ENCODE results near the gene NR5A2.

The NR5A2 gene

GRCh38 chr1:200215350-200215749, 187.8 kb downstream of the NR5A2 start:
- Histone ChIP-seq H3K9me3 (ENCODE audit: control insufficient read depth, insufficient read depth, low read length) (no peaks in the 10 kb centered on the region), H3K4me1 (ENCODE audit: insufficient read depth, low read length) (no peaks in the 10 kb centered on the region), H3K36me3 (ENCODE audit: insufficient read depth, low read length) (no peaks in the 10 kb centered on the region), H3K9ac (ENCODE audit: low read depth, low read length) (no peak overlapping the region)

GRCh38 chr1:200217703-200218102, 190.2 kb downstream of the NR5A2 start:
- Histone ChIP-seq H3K9me3 (ENCODE audit: control insufficient read depth, insufficient read depth, low read length) (no peaks in the 10 kb centered on the region), H3K4me1 (ENCODE audit: insufficient read depth, low read length) (no peaks in the 10 kb centered on the region), H3K36me3 (ENCODE audit: insufficient read depth, low read length) (no peaks in the 10 kb centered on the region), H3K9ac (ENCODE audit: low read depth, low read length) (no peak overlapping the region)

- Histone ChIP-seq H3K36me3 (ENCODE audit: insufficient read depth, low read length) (no peaks in the 10 kb centered on the region), H3K9me3 (ENCODE audit: control insufficient read depth, insufficient read depth, low read length) (no peaks in the 10 kb centered on the region), H3K9ac (ENCODE audit: low read depth, low read length) (no peak overlapping the region), H3K4me1 (ENCODE audit: insufficient read depth, low read length) (peaks cover 14% of the 10 kb centered on the region)
Measured at GRCh38 chr1:200221614-200222282, 194.2 kb downstream of the NR5A2 start.

GRCh38 chr1:200223207-200223606, 195.7 kb downstream of the NR5A2 start:
- Histone ChIP-seq H3K9me3 (ENCODE audit: control insufficient read depth, insufficient read depth, low read length) (no peaks in the 10 kb centered on the region), H3K9ac (ENCODE audit: low read depth, low read length) (no peak overlapping the region), H3K36me3 (ENCODE audit: insufficient read depth, low read length) (no peaks in the 10 kb centered on the region), H3K4me1 (ENCODE audit: insufficient read depth, low read length) (peaks cover 28% of the 10 kb centered on the region)

GRCh38 chr1:200223613-200224012, 196.1 kb downstream of the NR5A2 start:
- no peaks in the 10 kb centered on the region for H3K36me3 ChIP-seq (ENCODE audit: insufficient read depth, low read length)
- no peak overlapping the region for H3K9ac ChIP-seq (ENCODE audit: low read depth, low read length)
- peaks cover 30% of the 10 kb centered on the region for H3K4me1 ChIP-seq (ENCODE audit: insufficient read depth, low read length)
- H3K9me3 ChIP-seq (ENCODE audit: control insufficient read depth, insufficient read depth, low read length) = no peaks in the 10 kb centered on the region

GRCh38 chr1:200224315-200224714, 196.8 kb downstream of the NR5A2 start:
- Histone ChIP-seq H3K36me3 (ENCODE audit: insufficient read depth, low read length) (no peaks in the 10 kb centered on the region), H3K4me1 (ENCODE audit: insufficient read depth, low read length) (peaks cover 34% of the 10 kb centered on the region), H3K9me3 (ENCODE audit: control insufficient read depth, insufficient read depth, low read length) (no peaks in the 10 kb centered on the region), H3K9ac (ENCODE audit: low read depth, low read length) (no peak overlapping the region)

GRCh38 chr1:200226268-200226968, 198.9 kb downstream of the NR5A2 start:
- Histone ChIP-seq H3K36me3 (ENCODE audit: insufficient read depth, low read length) (no peaks in the 10 kb centered on the region), H3K9me3 (ENCODE audit: control insufficient read depth, insufficient read depth, low read length) (no peaks in the 10 kb centered on the region), H3K4me1 (ENCODE audit: insufficient read depth, low read length) (peaks cover 34% of the 10 kb centered on the region), H3K9ac (ENCODE audit: low read depth, low read length) (no peak overlapping the region)

GRCh38 chr1:200226969-200227303, 199.4 kb downstream of the NR5A2 start:
- Histone ChIP-seq H3K9me3 (ENCODE audit: control insufficient read depth, insufficient read depth, low read length) (no peaks in the 10 kb centered on the region), H3K9ac (ENCODE audit: low read depth, low read length) (no peak overlapping the region), H3K4me1 (ENCODE audit: insufficient read depth, low read length) (peaks cover 34% of the 10 kb centered on the region), H3K36me3 (ENCODE audit: insufficient read depth, low read length) (no peaks in the 10 kb centered on the region)
